Stimulated activated CD8-positive, alpha-beta memory T cell treated with anti-CD3 and anti-CD28 coated beads, Interleukin-4, amount 100 ng/mL, for 4 hours (primary cell): ENCODE results near the gene PTPRA.
"Not testable (repeated sequence)": the region's sequence is repeated elsewhere in the genome, so short reads cannot be mapped to it uniquely, and the experiment has no call there.

Experiments
- DNase-seq, 2 donors: peaks; one replicate each; pipeline ENCODE4 v3.0.0-alpha.2; 2020; ENCODE audit warnings: low read depth in 2 of 2, low spot score in 1 of 2

PTPRA gene

DNA sequence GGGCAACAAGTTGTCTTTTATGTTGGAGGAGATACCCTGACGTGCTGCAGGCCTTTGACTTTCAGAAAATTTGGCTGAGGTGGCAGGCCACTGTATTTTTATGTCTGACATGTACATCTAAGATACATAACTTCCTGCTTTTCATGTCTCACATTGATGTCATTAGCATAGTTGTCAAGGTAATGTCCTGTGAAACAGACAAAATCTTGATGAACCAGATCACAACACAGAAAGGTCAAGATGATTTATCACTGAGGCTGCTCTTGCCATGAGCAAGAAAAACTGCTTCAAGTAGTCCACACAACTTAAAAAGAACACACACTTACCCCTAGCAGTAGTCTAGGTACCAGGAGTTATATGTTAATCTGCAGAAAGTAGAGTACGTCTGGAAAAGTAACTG, 120.0 kb downstream of the PTPRA start:
- no peak for DNase-seq

DNA sequence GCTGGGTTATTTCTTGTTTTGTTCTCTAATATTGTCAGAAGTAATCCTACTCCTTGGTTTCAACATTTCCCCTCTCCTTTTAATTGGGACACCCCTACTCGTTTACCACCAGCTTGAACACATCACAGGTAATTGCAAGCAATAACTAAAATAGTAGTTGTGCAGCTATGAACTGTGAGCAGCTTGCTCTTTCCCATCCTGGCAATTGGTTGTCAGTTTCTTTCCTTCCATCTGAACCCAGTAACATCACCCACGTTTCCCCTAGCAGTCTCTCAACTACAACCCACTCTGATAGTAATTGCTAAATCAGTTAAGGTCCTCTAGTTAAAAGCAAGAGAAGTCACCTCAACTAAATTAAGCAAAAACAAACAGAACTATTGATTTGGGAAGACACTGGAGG, 122.5 kb downstream of the PTPRA start:
- DNase-seq = no peak

DNA sequence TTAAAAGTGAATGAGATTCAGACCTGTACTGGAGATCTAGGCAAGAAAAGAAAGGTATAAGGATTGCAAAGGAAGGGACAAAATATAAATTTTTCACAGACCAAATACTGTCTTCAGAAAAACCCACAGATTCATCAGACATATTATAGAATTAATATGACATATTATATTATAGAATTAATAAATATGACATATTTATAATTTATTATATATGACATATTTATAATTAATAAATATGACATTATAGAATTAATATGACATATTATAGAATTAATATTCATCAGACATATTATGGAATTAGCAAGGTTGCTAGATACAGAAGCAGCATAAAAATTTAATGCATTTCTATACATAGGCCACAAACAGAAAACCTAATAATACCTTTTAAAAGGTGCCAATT, 125.4 kb downstream of the PTPRA start:
- DNase-seq = no peak

GRCh38 chr20:3000852-3001523, 127.7 kb downstream of the PTPRA start:
- no peak for DNase-seq

DNA sequence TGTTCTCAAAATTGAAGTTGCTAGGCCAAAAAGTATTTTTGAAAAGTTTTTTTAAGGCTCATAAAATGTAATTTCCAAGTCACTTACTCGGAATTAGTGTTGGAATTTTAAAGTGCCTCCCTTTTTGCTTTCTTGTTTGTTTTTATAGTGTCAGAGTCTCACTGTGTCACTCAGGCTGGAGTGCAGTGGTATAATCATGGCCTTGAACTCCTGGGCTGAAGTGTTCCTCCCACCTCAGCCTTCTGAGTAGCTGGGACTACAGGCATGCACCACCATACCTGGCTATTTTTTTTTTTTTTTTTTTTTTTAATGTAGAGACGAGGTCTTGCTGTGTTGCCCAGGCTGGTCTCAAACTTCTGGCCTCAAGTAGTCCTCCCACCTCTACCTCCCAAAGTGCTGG, 130.1 kb downstream of the PTPRA start:
- DNase-seq = no peak

- DNase-seq = no peak
Observed at GRCh38 chr20:3010985-3011723, 137.9 kb downstream of the PTPRA start.

DNA sequence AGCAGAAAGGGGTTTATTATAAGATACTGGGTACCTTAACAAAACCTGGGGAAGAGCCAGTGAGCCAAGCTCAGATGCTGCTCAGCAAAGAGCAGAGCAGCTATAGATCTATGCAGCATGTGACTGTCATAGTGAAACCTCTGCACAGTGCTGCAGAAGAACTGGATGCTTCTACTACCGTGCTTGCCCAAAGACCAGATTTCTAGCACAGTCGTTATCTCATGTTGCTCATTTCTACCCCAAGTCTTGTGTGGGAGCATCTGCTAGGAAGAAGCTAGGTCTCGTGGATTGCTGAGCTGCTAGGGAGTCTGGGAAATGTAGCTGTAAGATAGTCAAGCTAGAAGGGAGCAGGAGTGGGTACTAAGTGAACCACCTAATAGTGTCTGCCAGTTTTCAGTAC, 138.5 kb downstream of the PTPRA start:
- DNase-seq = no peak

DNA sequence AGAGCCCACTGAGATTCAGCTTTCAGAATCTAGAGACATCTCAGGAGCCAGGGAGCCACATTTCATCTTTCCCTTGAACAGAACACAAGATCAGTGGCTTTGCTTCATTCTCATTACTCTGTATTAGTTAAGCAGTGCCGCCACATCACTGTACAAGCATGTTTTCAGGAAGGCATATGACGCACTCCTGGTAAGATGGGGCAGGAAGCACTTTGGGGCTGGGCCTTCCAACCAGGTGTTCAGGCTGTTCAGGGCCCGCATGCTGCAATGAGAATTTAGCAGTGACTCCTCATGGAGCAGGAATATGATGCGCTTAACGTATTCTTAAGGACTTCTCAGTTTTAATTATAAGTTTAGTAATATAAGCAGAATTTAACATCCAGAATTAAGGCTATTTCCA, 140.5 kb downstream of the PTPRA start:
- DNase-seq = no peak

DNA sequence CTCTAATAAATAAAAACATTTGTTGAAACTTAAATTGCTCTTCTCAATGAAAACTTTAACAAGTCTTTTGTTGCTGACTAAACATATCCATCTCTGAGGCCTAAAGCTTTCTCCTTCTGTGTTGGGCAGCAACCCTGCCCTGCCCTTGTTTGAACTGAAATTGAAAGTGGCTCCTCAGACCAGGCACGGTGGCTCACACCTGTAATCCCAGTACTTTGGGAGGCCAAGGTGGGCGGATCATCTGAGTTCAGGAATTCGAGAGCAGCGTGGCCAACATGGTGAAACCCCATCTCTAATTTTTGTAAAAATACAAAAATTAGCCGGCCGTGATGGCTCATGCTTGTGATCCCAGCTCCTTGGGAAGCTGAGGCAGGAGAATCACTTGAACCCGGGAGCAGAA, 140.9 kb downstream of the PTPRA start:
- DNase-seq = no peak

- DNase-seq = no peak
Observed at GRCh38 chr20:3014662-3015061, 141.4 kb downstream of the PTPRA start.

- DNase-seq = not testable (repeated sequence)
Observed at GRCh38 chr20:3015302-3015701, 142.0 kb downstream of the PTPRA start.

- DNase-seq = no peak
Observed at GRCh38 chr20:3021327-3021726, 148.0 kb downstream of the PTPRA start.

- no peak for DNase-seq
Observed at GRCh38 chr20:3021777-3022176, 148.5 kb downstream of the PTPRA start.

DNA sequence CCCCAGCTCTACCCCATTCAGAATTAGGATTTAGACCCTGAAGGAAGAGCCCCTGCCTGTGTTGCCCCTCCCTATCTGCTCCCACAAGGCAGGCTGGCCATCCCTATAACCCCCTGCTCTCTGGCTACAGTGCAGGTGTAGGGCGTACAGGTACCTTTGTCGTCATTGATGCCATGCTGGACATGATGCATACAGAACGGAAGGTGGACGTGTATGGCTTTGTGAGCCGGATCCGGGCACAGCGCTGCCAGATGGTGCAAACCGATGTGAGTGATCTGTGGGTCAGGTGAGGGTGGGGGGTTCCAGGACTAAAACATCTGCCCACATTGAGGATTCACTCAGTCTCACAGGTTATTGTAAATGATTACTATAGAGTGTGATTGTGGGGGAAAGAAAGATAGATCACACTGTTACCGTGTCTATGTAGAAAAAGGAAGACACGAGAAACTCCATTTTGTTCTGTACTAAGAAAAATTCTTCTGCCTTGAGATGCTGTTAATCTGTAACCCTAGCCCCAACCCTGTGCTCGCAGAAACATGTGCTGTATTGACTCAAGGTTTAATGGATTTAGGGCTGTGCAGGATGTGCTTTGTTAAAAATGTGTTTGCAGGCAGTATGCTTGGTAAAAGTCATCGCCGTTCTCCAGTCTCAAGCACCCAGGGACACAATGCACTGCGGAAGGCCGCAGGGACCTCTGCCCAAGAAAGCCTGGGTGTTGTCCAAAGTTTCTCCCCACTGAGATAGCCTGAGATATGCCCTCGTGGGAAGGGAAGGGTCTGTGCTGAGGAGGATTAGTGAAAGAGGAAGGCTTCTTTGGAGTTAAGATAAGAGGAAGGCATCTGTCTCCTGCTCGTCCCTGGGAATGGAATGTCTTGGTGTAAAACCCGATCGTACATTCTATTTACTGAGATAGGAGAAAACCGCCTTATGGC, 149.5 kb downstream of the PTPRA start:
- not testable (repeated sequence) for DNase-seq

- no peak for DNase-seq
Observed at GRCh38 chr20:3027987-3028386, 154.7 kb downstream of the PTPRA start.

- no peak for DNase-seq
Observed at GRCh38 chr20:3031524-3032147, 158.4 kb downstream of the PTPRA start.

DNA sequence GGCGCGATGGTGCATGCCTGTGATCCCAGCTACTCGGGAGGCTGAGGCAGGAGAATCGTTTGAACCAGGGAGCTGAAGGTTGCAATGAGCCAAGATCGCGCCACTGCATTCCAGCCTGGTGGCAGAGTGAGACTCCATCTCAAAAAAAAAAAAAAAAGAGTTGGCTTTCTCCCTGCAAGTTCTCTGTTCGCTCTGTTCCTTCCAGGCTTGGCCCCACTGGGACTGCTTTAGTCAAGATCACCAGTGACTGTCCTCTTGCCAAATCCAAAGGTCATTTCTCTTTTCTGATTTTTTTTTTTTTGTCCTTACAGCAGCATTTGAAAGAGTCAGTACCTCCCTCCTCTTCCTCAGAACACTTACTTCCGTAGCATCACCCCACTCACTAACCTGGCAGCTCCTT, 159.3 kb downstream of the PTPRA start:
- no peak for DNase-seq

GRCh38 chr20:3037654-3038053, 164.4 kb downstream of the PTPRA start:
- DNase-seq = no peak

GRCh38 chr20:3038454-3038853, 165.2 kb downstream of the PTPRA start:
- DNase-seq = no peak

- DNase-seq = no peak
Observed at GRCh38 chr20:3039426-3039825, 166.1 kb downstream of the PTPRA start.

- no peak for DNase-seq
Observed at GRCh38 chr20:3040086-3040485, 166.8 kb downstream of the PTPRA start.
